Nephron (organoid): Measurements from ENCODE around the gene MCM10.

Source experiments
- H3K27ac Mint-ChIP-seq, 3 experiments: 2 replicates each; pipeline ENCODE4 v1.8.0; 2020; ENCODE audit warnings: mixed read lengths in 3 of 3, mild to moderate bottlenecking in 2 of 3, moderate library complexity in 1 of 3
- H3K27me3 Mint-ChIP-seq: 2 replicates; pipeline ENCODE4 v1.8.0; 2021; ENCODE audit warnings: low read depth, mild to moderate bottlenecking, moderate library complexity, mixed read lengths
- H3K36me3 Mint-ChIP-seq: 2 replicates; pipeline ENCODE4 v1.8.0; 2020; ENCODE audit warnings: low read depth, mixed read lengths
- H3K4me1 Mint-ChIP-seq: 2 replicates; pipeline ENCODE4 v1.8.0; 2020; ENCODE audit warnings: mixed read lengths
- H3K4me3 Mint-ChIP-seq, 3 experiments: 2 replicates each; pipeline ENCODE4 v1.8.0; 2020; ENCODE audit warnings: mild to moderate bottlenecking in 3 of 3, mixed read lengths in 3 of 3, moderate library complexity in 2 of 3
- H3K9me3 Mint-ChIP-seq: 2 replicates; pipeline ENCODE4 v1.8.0; 2020; ENCODE audit warnings: mixed read lengths
- CTCF ChIP-seq, 3 experiments: fragments of 200-600 bp; sonication (generic); IDR thresholded peaks; one replicate each; pipeline ENCODE4 v1.5.0; 2021; ENCODE audit warnings: antibody characterized with exemption in 3 of 3; ENCODE audit not compliant: unreplicated experiment in 3 of 3

MCM10 gene

GRCh38 chr10:13120786-13121499 lies 40.4 kb upstream of the MCM10 start:
- H3K27ac Mint-ChIP-seq, result no peak overlapping the region
- H3K9me3 Mint-ChIP-seq, result no peaks in the 10 kb centered on the region
- H3K4me3 Mint-ChIP-seq, result no peak overlapping the region
- peaks cover 54% of the 10 kb centered on the region for H3K36me3 Mint-ChIP-seq
- no peaks in the 10 kb centered on the region for H3K27me3 Mint-ChIP-seq
- H3K4me1 Mint-ChIP-seq, result no peaks in the 10 kb centered on the region
- no peak for TF ChIP-seq CTCF (IDR thresholded peaks at IDR 0.05; ENCODE audit: unreplicated experiment in 3 of 3)

- Mint-ChIP-seq H3K27ac (no peak overlapping the region), H3K27me3 (no peaks in the 10 kb centered on the region), H3K36me3 (peaks cover 54% of the 10 kb centered on the region), H3K4me1 (no peaks in the 10 kb centered on the region), H3K9me3 (no peaks in the 10 kb centered on the region), H3K4me3 (no peak overlapping the region)
- TF ChIP-seq CTCF (IDR thresholded peaks at IDR 0.05; ENCODE audit: unreplicated experiment in 3 of 3), result no peak
These were observed 39.9 kb upstream of the MCM10 start for GRCh38 chr10:13121500-13121854.

- Mint-ChIP-seq H3K4me1 (peaks cover 10% of the 10 kb centered on the region), H3K27ac (no peak overlapping the region), H3K9me3 (no peaks in the 10 kb centered on the region), H3K36me3 (peaks cover 18% of the 10 kb centered on the region), H3K4me3 (no peak overlapping the region), H3K27me3 (no peaks in the 10 kb centered on the region)
- no peak for TF ChIP-seq CTCF (IDR thresholded peaks at IDR 0.05; ENCODE audit: unreplicated experiment in 3 of 3)
These were observed 24.7 kb upstream of the MCM10 start for GRCh38 chr10:13136651-13137050.

- H3K4me3 Mint-ChIP-seq, result no peak overlapping the region
These were observed 22.2 kb upstream of the MCM10 start for GRCh38 chr10:13139150-13139549.

GRCh38 chr10:13139676-13140075 lies 21.7 kb upstream of the MCM10 start:
- no peak overlapping the region for H3K27ac Mint-ChIP-seq

More at GRCh38 chr10:13139150-13139549, 22.2 kb upstream of the MCM10 start:
- Mint-ChIP-seq H3K27me3 (no peaks in the 10 kb centered on the region), H3K27ac (peak overlapping the region in 1 of 3 experiments; percentile 30), H3K4me1 (peaks cover 10% of the 10 kb centered on the region), H3K36me3 (peaks cover 11% of the 10 kb centered on the region), H3K9me3 (peaks cover under 1% of the 10 kb centered on the region)
- no peak for TF ChIP-seq CTCF (IDR thresholded peaks at IDR 0.05; ENCODE audit: unreplicated experiment in 3 of 3)

More at GRCh38 chr10:13139676-13140075, 21.7 kb upstream of the MCM10 start:
- TF ChIP-seq CTCF (IDR thresholded peaks at IDR 0.05; ENCODE audit: unreplicated experiment in 3 of 3), result no peak
- Mint-ChIP-seq H3K9me3 (peaks cover 6% of the 10 kb centered on the region), H3K36me3 (peaks cover 9% of the 10 kb centered on the region), H3K27me3 (no peaks in the 10 kb centered on the region), H3K4me3 (no peak overlapping the region), H3K4me1 (peaks cover 10% of the 10 kb centered on the region)
